Esophagus squamous epithelium (tissue), 5 donors: Measurements from ENCODE around the gene AEN. TPM values are rescaled to one million over a fixed set of nuclear protein-coding genes. Genes with fewer than 3 reads are reported as not detected.

Source experiments
- DNase-seq: peaks from one replicate; lab custom pipeline; 2025; lab: John Stamatoyannopoulos, UW
- H3K27ac ChIP-seq, 4 donors: fragments of 200-600 bp; sonication (generic); one replicate each; pipeline ENCODE4 v1.5.1; 2016 to 2019; ENCODE audit warnings: mild to moderate bottlenecking in 1 of 4
- H3K27me3 ChIP-seq, 4 donors: fragments of 200-600 bp; sonication (generic); 1 replicate in 3 of 4; 2 replicates in 1 of 4; pipeline versions ENCODE4 v1.5.1 to v1.6.0; 2017 to 2021; ENCODE audit warnings: antibody characterized with exemption in 1 of 4
- H3K36me3 ChIP-seq, 3 donors: fragments of 200-600 bp; sonication (generic); one replicate each; pipeline ENCODE4 v1.5.1; 2016 to 2019
- H3K4me1 ChIP-seq, 3 donors: fragments of 200-600 bp; sonication (generic); one replicate each; pipeline ENCODE4 v1.5.1; 2017 to 2019
- H3K4me3 ChIP-seq, 4 donors: fragments of 200-600 bp; sonication (generic); 1 replicate in 3 of 4; 2 replicates in 1 of 4; pipeline ENCODE4 v1.5.1; 2016 to 2019; ENCODE audit warnings: mild to moderate bottlenecking in 2 of 4, moderate library complexity in 1 of 4
- H3K9me3 ChIP-seq, 3 donors: fragments of 200-600 bp; sonication (generic); one replicate each; pipeline ENCODE4 v1.5.1; 2016 to 2019
- CTCF ChIP-seq, 6 experiments: fragments of 450-650 bp in 4 of 6; fragments of 200-600 bp in 2 of 6; sonication (generic) in 2 of 6; IDR thresholded peaks; one replicate each; pipeline ENCODE4 v1.5.1; 2016 to 2019; ENCODE audit warnings: antibody characterized with exemption in 6 of 6, mild to moderate bottlenecking in 4 of 6, moderate library complexity in 4 of 6
- POLR2A ChIP-seq, 4 donors: fragments of 450-650 bp; IDR thresholded peaks; one replicate each; pipeline ENCODE4 v1.6.1; 2017; ENCODE audit warnings: antibody characterized with exemption in 4 of 4, mild to moderate bottlenecking in 4 of 4, moderate library complexity in 3 of 4
- WGBS, 2 donors: methylation state at CpG; one replicate each; pipeline ENCODE4 v1.1.5; 2018; 5-methylcytosine and 5-hydroxymethylcytosine counted together
- intact Hi-C: fragments of 100-400 bp; cut with DNase I; formaldehyde crosslinking; loops from one replicate; pipeline ENCODE4 v1.15.0; 2022
- total RNA-seq, 4 donors: library from RNA; depleted of rRNA; stranded (reverse); fragments of >200 nt; gene quantifications; one replicate each; pipeline ENCODE4 v1.1.0, GENCODE V29; 2016
- donor health status: DM: yes; HTN: yes; CAD: no.

AEN gene
- total RNA-seq, 4 donors from 2014 or later = 13.4 to 31.4 (median 18.1) TPM

GRCh38 chr15:88608607-88609181 is 12.4 kb upstream of the AEN start:
- intact Hi-C loops = no loop called here
- no peak overlapping the region for H3K4me3 ChIP-seq
- H3K4me1 ChIP-seq = peaks cover 0 to 19% (median 12%) of the 10 kb centered on the region in 3 donors
- 48 to 70% methylated on average over 3 to 4 of the region's 4 CpGs for WGBS, 2 donors
- H3K27me3 ChIP-seq = peaks cover 0 to 92% (median 25%) of the 10 kb centered on the region in 4 donors
- H3K36me3 ChIP-seq = no peaks in the 10 kb centered on the region
- DNase-seq = no peak
- no peak overlapping the region for H3K27ac ChIP-seq
- TF ChIP-seq CTCF (IDR thresholded peaks at IDR 0.05) = no peak
- TF ChIP-seq POLR2A (IDR thresholded peaks at IDR 0.05) = no peak
- no peaks in the 10 kb centered on the region for H3K9me3 ChIP-seq

- DNase-seq = no peak
- H3K4me3 ChIP-seq = no peak overlapping the region
- intact Hi-C loops = loop anchor here (10.0 kb wide), 1 partner anchor 135 kb away; no protein-coding TSS in a partner anchor
- H3K27me3 ChIP-seq = peaks cover 0 to 84% (median 18%) of the 10 kb centered on the region in 4 donors
- H3K36me3 ChIP-seq = no peaks in the 10 kb centered on the region
- no peak overlapping the region for H3K27ac ChIP-seq
- peaks cover 0 to 18% (median 9%) of the 10 kb centered on the region in 3 donors for H3K4me1 ChIP-seq
- WGBS, 2 donors = 47 to 70% methylated on average over 4 of the region's 4 CpGs
- no peak for TF ChIP-seq POLR2A (IDR thresholded peaks at IDR 0.05)
- no peak for TF ChIP-seq CTCF (IDR thresholded peaks at IDR 0.05)
- H3K9me3 ChIP-seq = no peaks in the 10 kb centered on the region
Observed at GRCh38 chr15:88609344-88610090, 11.6 kb upstream of the AEN start.

GRCh38 chr15:88610701-88611231 is 10.4 kb upstream of the AEN start:
- H3K27me3 ChIP-seq = peaks cover 0 to 71% (median 7%) of the 10 kb centered on the region in 4 donors
- peaks cover 0 to 10% (median 0%) of the 10 kb centered on the region in 3 donors for H3K4me1 ChIP-seq
- DNase-seq = no peak
- no peaks in the 10 kb centered on the region for H3K36me3 ChIP-seq
- no peaks in the 10 kb centered on the region for H3K9me3 ChIP-seq
- 36 to 44% methylated on average over 4 of the region's 4 CpGs for WGBS, 2 donors
- no peak overlapping the region for H3K4me3 ChIP-seq
- no peak overlapping the region for H3K27ac ChIP-seq
- TF ChIP-seq CTCF (IDR thresholded peaks at IDR 0.05) (no peak), POLR2A (IDR thresholded peaks at IDR 0.05) (no peak)
- intact Hi-C loops = loop anchor here (10.0 kb wide), 1 partner anchor 136 kb away; no protein-coding TSS in a partner anchor

GRCh38 chr15:88612186-88612796 is 8.8 kb upstream of the AEN start:
- TF ChIP-seq CTCF (IDR thresholded peaks at IDR 0.05) = no peak
- no peak for TF ChIP-seq POLR2A (IDR thresholded peaks at IDR 0.05)
- no peak for DNase-seq
- Histone ChIP-seq H3K4me3 (no peak overlapping the region), H3K27me3 (peaks cover 0 to 59% (median 0%) of the 10 kb centered on the region in 4 donors), H3K4me1 (peaks cover 0 to 9% (median 0%) of the 10 kb centered on the region in 3 donors), H3K9me3 (no peaks in the 10 kb centered on the region), H3K36me3 (no peaks in the 10 kb centered on the region), H3K27ac (no peak overlapping the region)
- intact Hi-C loops = loop anchor here (10.0 kb wide), 1 partner anchor 137 kb away; no protein-coding TSS in a partner anchor
- 38 to 58% methylated on average over 3 to 7 of the region's 7 CpGs for WGBS, 2 donors
